Measurements from ENCODE around the gene CRADD.

DNA sequence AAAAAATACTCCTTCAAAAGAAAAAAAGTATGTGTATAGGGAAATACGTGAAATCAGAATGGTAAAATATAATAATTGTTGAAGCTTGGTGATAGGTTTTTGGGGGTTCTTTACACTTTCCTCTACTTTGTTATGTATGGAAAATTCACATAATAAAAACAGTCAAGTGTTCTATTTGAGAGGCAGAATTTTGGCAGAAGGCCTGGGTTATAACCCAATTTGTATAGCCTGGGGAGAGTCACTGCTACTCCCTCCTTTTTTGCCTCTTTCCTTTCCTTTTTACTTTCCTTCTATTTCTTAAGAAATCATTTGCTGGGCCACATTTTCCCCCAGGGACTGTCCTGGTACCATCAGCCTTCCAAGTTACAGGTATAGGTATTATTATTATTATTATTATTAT is 105.7 kb downstream of the CRADD start:
- no peak for TF ChIP-seq NFXL1 (IDR thresholded peaks at IDR 0.05; ENCODE audit: borderline replicate concordance)
- TF ChIP-seq CTCF (IDR thresholded peaks at IDR 0.05 in 2 of 3, conservative IDR thresholded peaks at IDR 0.05 in 1 of 3; ENCODE audit: control insufficient read depth in 2 of 3, extremely low read depth in 1 of 3, insufficient read depth in 1 of 3, low read depth in 3 of 3, low read length in 3 of 3): no peak
- no peak for TF ChIP-seq RAD51 (IDR thresholded peaks at IDR 0.05)
- no peak for TF ChIP-seq TAF1 (IDR thresholded peaks at IDR 0.05; ENCODE audit: borderline replicate concordance, low read depth, low read length)
- no peak for TF ChIP-seq POLR2A (IDR thresholded peaks at IDR 0.05; ENCODE audit: low read depth, low read length)
- TF ChIP-seq ZBTB40 (IDR thresholded peaks at IDR 0.05; ENCODE audit: borderline replicate concordance): no peak
- TF ChIP-seq ZNF687 (IDR thresholded peaks at IDR 0.05): no peak
- no peak for TF ChIP-seq JUNB (IDR thresholded peaks at IDR 0.05)
- no peak for TF ChIP-seq KLF5 (IDR thresholded peaks at IDR 0.05; ENCODE audit: partially characterized antibody)

Measured in GM12878 (cell line).